ENCODE results near the gene IGDCC3. TPM values are rescaled to one million over a fixed set of nuclear protein-coding genes. Genes with fewer than 3 reads are reported as not detected.
A peak's percentile ranks its signal among the peaks of the same experiment; 100 is the strongest.

IGDCC3 gene
- polyA plus RNA-seq, 2 of the 4 experiments (the other 2 are of a cell fraction) = 0.04 to 0.12 TPM

GRCh38 chr15:65338823-65339222 is 39.0 kb downstream of the IGDCC3 start:
- ATAC-seq (no peak), FAIRE-seq (no peak), DNase-seq (ENCODE audit: low read depth in 1 of 2, low spot score in 1 of 2) (no peak)
- TF ChIP-seq REST (IDR thresholded peaks at IDR 0.05) = no peak
- TF ChIP-seq RNF2 (IDR thresholded peaks at IDR 0.05; ENCODE audit: borderline replicate concordance, low read depth) = no peak
- TF ChIP-seq CBX2 (IDR thresholded peaks at IDR 0.05; ENCODE audit: borderline replicate concordance, low read depth) = no peak
- Histone ChIP-seq H3K4me1 (no peaks in the 10 kb centered on the region), H3K4me3 (no peak overlapping the region), H3K4me2 (no peak overlapping the region), H3K27ac (no peak overlapping the region), H3K9me3 (no peaks in the 10 kb centered on the region)
- 88% methylated on average over 8 of the region's 8 CpGs for WGBS (ENCODE audit: missing lambda C conversion rate)
- CTCF ChIA-PET = interaction anchor here (0.9 to 9.2 kb wide), 8 partner anchors 10 to 62 kb away, joined by 3 to 118 read pairs (median 8); no protein-coding TSS in a partner anchor
- POLR2A ChIA-PET = interaction anchor here (1.2 kb wide), 1 partner anchor 34 kb away, joined by 5 read pairs; the partner anchor contains the start of gene RNU5B-1

- H3K27ac ChIP-seq = no peak overlapping the region
- H3K9me3 ChIP-seq = no peaks in the 10 kb centered on the region
- WGBS (ENCODE audit: missing lambda C conversion rate) = 25% methylated on average over 3 of the region's 3 CpGs
- no peak overlapping the region for H3K4me2 ChIP-seq
- no peak overlapping the region for H3K4me3 ChIP-seq
- ATAC-seq = no peak
- ChIA-PET POLR2A (interaction anchor here (1.2 kb wide), 1 partner anchor 34 kb away, joined by 5 read pairs; the partner anchor contains the start of gene RNU5B-1), CTCF (interaction anchor here (0.7 to 9.2 kb wide), 9 partner anchors 9 to 518 kb away, joined by 3 to 118 read pairs (median 5); no protein-coding TSS in a partner anchor)
- H3K4me1 ChIP-seq = no peaks in the 10 kb centered on the region
- DNase-seq (ENCODE audit: low read depth in 1 of 2, low spot score in 1 of 2) = no peak
- FAIRE-seq = no peak
- TF ChIP-seq MYC (IDR thresholded peaks at IDR 0.05; ENCODE audit: borderline replicate concordance, low read length) = no peak
- TF ChIP-seq CBX2 (IDR thresholded peaks at IDR 0.05; ENCODE audit: borderline replicate concordance, low read depth) = no peak
- TF ChIP-seq RNF2 (IDR thresholded peaks at IDR 0.05; ENCODE audit: borderline replicate concordance, low read depth) = no peak
- no peak for TF ChIP-seq REST (IDR thresholded peaks at IDR 0.05)
- TF ChIP-seq HDAC2 (IDR thresholded peaks at IDR 0.05) = no peak
- TF ChIP-seq HOXB5 (CRISPR knock-in tag; IDR thresholded peaks at IDR 0.05) = no peak
- TF ChIP-seq PBX3 (IDR thresholded peaks at IDR 0.05) = no peak
Measured at GRCh38 chr15:65338366-65338765, 39.4 kb downstream of the IGDCC3 start.

GRCh38 chr15:65337436-65338070 is 40.2 kb downstream of the IGDCC3 start:
- POLR2A ChIA-PET = interaction anchor here (1.2 kb wide), 1 partner anchor 33 kb away, joined by 5 read pairs; the partner anchor contains the start of gene RNU5B-1
- 43% methylated on average over 5 of the region's 6 CpGs for WGBS (ENCODE audit: missing lambda C conversion rate)
- no peak overlapping the region for H3K4me3 ChIP-seq
- no peaks in the 10 kb centered on the region for H3K4me1 ChIP-seq
- no peaks in the 10 kb centered on the region for H3K9me3 ChIP-seq
- DNase-seq (ENCODE audit: low read depth in 1 of 2, low spot score in 1 of 2) (no peak), FAIRE-seq (no peak), ATAC-seq (peak in 1 of 2 experiments; percentile 10; a peak in 1 of 6 replicates)
- CTCF ChIA-PET = interaction anchor here (0.7 to 9.2 kb wide), 10 partner anchors 9 to 519 kb away, joined by 3 to 118 read pairs (median 6); no protein-coding TSS in a partner anchor
- H3K27ac ChIP-seq = no peak overlapping the region
- H3K4me2 ChIP-seq = no peak overlapping the region
- TF ChIP-seq ELK1 (IDR thresholded peaks at IDR 0.05; ENCODE audit: low read depth, low read length) (no peak), CBX2 (IDR thresholded peaks at IDR 0.05; ENCODE audit: borderline replicate concordance, low read depth) (no peak), KDM1A (IDR thresholded peaks at IDR 0.05; ENCODE audit: low read depth) (no peak), RARB (CRISPR knock-in tag; IDR thresholded peaks at IDR 0.05) (no peak), CHD4 (IDR thresholded peaks at IDR 0.05; ENCODE audit: borderline replicate concordance) (no peak), HMGXB4 (CRISPR knock-in tag; IDR thresholded peaks at IDR 0.05; ENCODE audit: borderline replicate concordance) (no peak), EP300 (IDR thresholded peaks at IDR 0.05) (no peak), RNF2 (IDR thresholded peaks at IDR 0.05; ENCODE audit: borderline replicate concordance, low read depth) (no peak), ZC3H11A (IDR thresholded peaks at IDR 0.05) (no peak)

All from A549 (cell line).